ENCODE results near the gene PRR16. TPM values are rescaled to one million over a fixed set of nuclear protein-coding genes. Genes with fewer than 3 reads are reported as not detected.

The PRR16 gene
- total and polyA plus RNA-seq, 2 experiments from 2014 or later, result 15.3 to 16.1 TPM

- Histone ChIP-seq H3K4me1 (ENCODE audit: insufficient read depth) (peaks cover 5% of the 10 kb centered on the region), H3K79me2 (peaks cover 15% of the 10 kb centered on the region), H3K36me3 (replicated peaks; ENCODE audit: insufficient read depth, low read depth) (no peaks in the 10 kb centered on the region), H3K4me3 (no peak overlapping the region), H3K27ac (no peak overlapping the region), H3K9me2 (replicated peaks; ENCODE audit: insufficient read depth) (no peaks in the 10 kb centered on the region), H3K4me2 (no peak overlapping the region), H4K20me1 (ENCODE audit: insufficient read depth, poor library complexity, severe bottlenecking) (no peaks in the 10 kb centered on the region), H2AFZ (no peak overlapping the region), H3K9me3 (ENCODE audit: low read depth) (no peaks in the 10 kb centered on the region), H3K27me3 (no peaks in the 10 kb centered on the region)
- 77% methylated on average over 4 of the region's 4 CpGs for WGBS (ENCODE audit: low lambda C conversion rate, missing lambda C conversion rate)
- no peak for DNase-seq (ENCODE audit: low spot score)
- TF ChIP-seq EZH2 (IDR thresholded peaks at IDR 0.05; ENCODE audit: borderline replicate concordance) (no peak), CTCF (IDR thresholded peaks at IDR 0.05; ENCODE audit: poor library complexity) (no peak), EZH2phosphoT487 (IDR thresholded peaks at IDR 0.05; ENCODE audit: low read depth, severe bottlenecking, unreplicated experiment) (no peak)
These were observed 47.0 kb downstream of the PRR16 start for GRCh38 chr5:120510994-120511686.

GRCh38 chr5:120512068-120512467, 48.0 kb downstream of the PRR16 start:
- Histone ChIP-seq H3K4me2 (no peak overlapping the region), H4K20me1 (ENCODE audit: insufficient read depth, poor library complexity, severe bottlenecking) (no peaks in the 10 kb centered on the region), H3K79me2 (peaks cover 15% of the 10 kb centered on the region), H3K9me2 (replicated peaks; ENCODE audit: insufficient read depth) (no peaks in the 10 kb centered on the region), H3K4me1 (ENCODE audit: insufficient read depth) (peaks cover 5% of the 10 kb centered on the region), H3K36me3 (replicated peaks; ENCODE audit: insufficient read depth, low read depth) (no peaks in the 10 kb centered on the region), H2AFZ (no peak overlapping the region), H3K27me3 (no peaks in the 10 kb centered on the region), H3K9me3 (ENCODE audit: low read depth) (no peaks in the 10 kb centered on the region), H3K27ac (no peak overlapping the region), H3K4me3 (no peak overlapping the region)
- 34% methylated on average over 2 of the region's 2 CpGs for WGBS (ENCODE audit: low lambda C conversion rate, missing lambda C conversion rate)
- DNase-seq (ENCODE audit: low spot score), result no peak
- no peak for TF ChIP-seq EZH2 (IDR thresholded peaks at IDR 0.05; ENCODE audit: borderline replicate concordance)

GRCh38 chr5:120512791-120513650, 48.9 kb downstream of the PRR16 start:
- Histone ChIP-seq H2AFZ (no peak overlapping the region), H3K4me2 (no peak overlapping the region), H3K27me3 (no peaks in the 10 kb centered on the region), H3K9me2 (replicated peaks; ENCODE audit: insufficient read depth) (no peaks in the 10 kb centered on the region), H3K4me3 (no peak overlapping the region), H3K27ac (no peak overlapping the region), H3K4me1 (ENCODE audit: insufficient read depth) (peaks cover 5% of the 10 kb centered on the region), H4K20me1 (ENCODE audit: insufficient read depth, poor library complexity, severe bottlenecking) (no peaks in the 10 kb centered on the region), H3K9me3 (ENCODE audit: low read depth) (no peaks in the 10 kb centered on the region), H3K36me3 (replicated peaks; ENCODE audit: insufficient read depth, low read depth) (no peaks in the 10 kb centered on the region), H3K79me2 (peaks cover 18% of the 10 kb centered on the region)
- DNase-seq (ENCODE audit: low spot score), result no peak
- WGBS (ENCODE audit: low lambda C conversion rate, missing lambda C conversion rate), result 91% methylated on average over 13 of the region's 13 CpGs
- TF ChIP-seq CTCF (IDR thresholded peaks at IDR 0.05; ENCODE audit: poor library complexity), result no peak

- H3K4me2 ChIP-seq, result no peak overlapping the region
- peaks cover 7% of the 10 kb centered on the region for H4K20me1 ChIP-seq (ENCODE audit: insufficient read depth, poor library complexity, severe bottlenecking)
- WGBS (ENCODE audit: low lambda C conversion rate, missing lambda C conversion rate), result 94% methylated on average over 2 of the region's 2 CpGs
These were observed 52.7 kb downstream of the PRR16 start for GRCh38 chr5:120516805-120517204.

More at GRCh38 chr5:120516805-120517204, 52.7 kb downstream of the PRR16 start:
- no peaks in the 10 kb centered on the region for H3K36me3 ChIP-seq (replicated peaks; ENCODE audit: insufficient read depth, low read depth)
- no peak overlapping the region for H3K4me3 ChIP-seq
- H3K27ac ChIP-seq, result no peak overlapping the region
- peaks cover 23% of the 10 kb centered on the region for H3K79me2 ChIP-seq
- no peak overlapping the region for H2AFZ ChIP-seq
- DNase-seq (ENCODE audit: low spot score), result no peak
- TF ChIP-seq CTCF (IDR thresholded peaks at IDR 0.05; ENCODE audit: poor library complexity), result no peak
- no peak for TF ChIP-seq EZH2 (IDR thresholded peaks at IDR 0.05; ENCODE audit: borderline replicate concordance)
- TF ChIP-seq EZH2phosphoT487 (IDR thresholded peaks at IDR 0.05; ENCODE audit: low read depth, severe bottlenecking, unreplicated experiment), result no peak
- no peaks in the 10 kb centered on the region for H3K9me3 ChIP-seq (ENCODE audit: low read depth)
- H3K9me2 ChIP-seq (replicated peaks; ENCODE audit: insufficient read depth), result no peaks in the 10 kb centered on the region
- no peaks in the 10 kb centered on the region for H3K4me1 ChIP-seq (ENCODE audit: insufficient read depth)
- no peaks in the 10 kb centered on the region for H3K27me3 ChIP-seq
